AG09319 (cell line): ENCODE measurements around the gene UBE2J1.

Experiments used
- DNase-seq: peaks from one replicate; pipeline ENCODE4 v3.0.0-alpha.2; 2010; ENCODE audit warnings: low read depth; ENCODE audit errors: extremely low read depth
- CTCF ChIP-seq: IDR thresholded peaks from 2 replicates; pipeline ENCODE4 v1.5.1; 2011; ENCODE audit warnings: low read depth, mild to moderate bottlenecking, inconsistent platforms, low read length, moderate library complexity

Gene UBE2J1

GRCh38 chr6:89361171-89361570 lies 8.6 kb upstream of the UBE2J1 start:
- TF ChIP-seq CTCF: no peak
- no peak for DNase-seq

GRCh38 chr6:89360415-89360999 lies 8.0 kb upstream of the UBE2J1 start:
- DNase-seq: no peak
- TF ChIP-seq CTCF: no peak

- no peak for TF ChIP-seq CTCF
- no peak for DNase-seq
Observed at GRCh38 chr6:89359561-89359960, 7.0 kb upstream of the UBE2J1 start.

- no peak for DNase-seq
Observed at GRCh38 chr6:89357390-89357789, 4.9 kb upstream of the UBE2J1 start.

GRCh38 chr6:89356642-89357170 lies 4.2 kb upstream of the UBE2J1 start:
- DNase-seq: no peak

More at GRCh38 chr6:89357390-89357789, 4.9 kb upstream of the UBE2J1 start:
- TF ChIP-seq CTCF: no peak

GRCh38 chr6:89355511-89356194 lies 3.1 kb upstream of the UBE2J1 start:
- TF ChIP-seq CTCF: no peak
- DNase-seq: no peak

More at GRCh38 chr6:89356642-89357170, 4.2 kb upstream of the UBE2J1 start:
- TF ChIP-seq CTCF: no peak

GRCh38 chr6:89353702-89354392 lies 1.3 kb upstream of the UBE2J1 start:
- DNase-seq: no peak
- TF ChIP-seq CTCF: no peak
